ENCODE data around the gene SLC38A3. TPM values are rescaled to one million over a fixed set of nuclear protein-coding genes. Genes with fewer than 3 reads are reported as not detected.
"Not testable (repeated sequence)": the region's sequence is repeated elsewhere in the genome, so short reads cannot be mapped to it uniquely, and the experiment has no call there.

Gene SLC38A3
- total and polyA plus RNA-seq, 2 experiments from 2014 or later, result 24.7 to 56.6 TPM

DNA sequence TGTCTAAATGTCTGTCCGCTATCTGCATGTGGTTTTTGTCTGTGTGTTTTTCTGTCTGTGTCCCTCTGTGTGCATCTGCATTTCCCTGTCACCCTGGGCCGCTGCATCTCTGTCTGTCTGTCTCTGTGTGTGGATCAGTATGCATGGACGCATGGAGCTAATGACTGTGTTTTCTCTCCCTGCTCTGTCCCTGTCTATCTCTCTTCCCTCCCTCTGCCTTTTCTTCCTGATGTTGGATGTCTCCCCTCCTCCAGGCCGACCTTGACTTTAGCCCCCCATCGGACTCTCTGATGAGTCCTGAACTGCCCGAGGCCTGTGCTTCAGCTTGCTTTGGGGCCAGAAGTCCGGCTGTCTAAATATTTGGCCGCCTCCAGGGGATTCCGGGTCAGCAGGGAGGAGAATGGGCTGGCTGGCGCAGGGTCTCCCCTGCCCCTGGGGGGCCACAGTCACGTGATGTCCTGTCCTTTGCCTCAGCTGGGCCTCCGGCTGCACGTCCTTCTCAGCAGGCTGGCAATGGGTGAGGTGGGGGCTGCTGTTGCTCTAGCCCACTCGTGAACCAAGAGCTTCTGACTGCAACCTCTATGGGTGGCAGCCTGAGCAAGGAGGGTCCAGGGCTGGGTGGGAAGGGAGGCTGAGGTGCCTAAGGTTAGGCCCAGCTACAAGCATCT is 3.7 kb downstream of the SLC38A3 start:
- TF ChIP-seq EZH2 (IDR thresholded peaks at IDR 0.05; ENCODE audit: borderline replicate concordance), result no peak
- TF ChIP-seq EZH2phosphoT487 (IDR thresholded peaks at IDR 0.05; ENCODE audit: low read depth, severe bottlenecking, unreplicated experiment), result no peak
- TF ChIP-seq, protein P1, sequence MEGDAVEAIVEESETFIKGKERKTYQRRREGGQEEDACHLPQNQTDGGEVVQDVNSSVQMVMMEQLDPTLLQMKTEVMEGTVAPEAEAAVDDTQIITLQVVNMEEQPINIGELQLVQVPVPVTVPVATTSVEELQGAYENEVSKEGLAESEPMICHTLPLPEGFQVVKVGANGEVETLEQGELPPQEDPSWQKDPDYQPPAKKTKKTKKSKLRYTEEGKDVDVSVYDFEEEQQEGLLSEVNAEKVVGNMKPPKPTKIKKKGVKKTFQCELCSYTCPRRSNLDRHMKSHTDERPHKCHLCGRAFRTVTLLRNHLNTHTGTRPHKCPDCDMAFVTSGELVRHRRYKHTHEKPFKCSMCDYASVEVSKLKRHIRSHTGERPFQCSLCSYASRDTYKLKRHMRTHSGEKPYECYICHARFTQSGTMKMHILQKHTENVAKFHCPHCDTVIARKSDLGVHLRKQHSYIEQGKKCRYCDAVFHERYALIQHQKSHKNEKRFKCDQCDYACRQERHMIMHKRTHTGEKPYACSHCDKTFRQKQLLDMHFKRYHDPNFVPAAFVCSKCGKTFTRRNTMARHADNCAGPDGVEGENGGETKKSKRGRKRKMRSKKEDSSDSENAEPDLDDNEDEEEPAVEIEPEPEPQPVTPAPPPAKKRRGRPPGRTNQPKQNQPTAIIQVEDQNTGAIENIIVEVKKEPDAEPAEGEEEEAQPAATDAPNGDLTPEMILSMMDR (IDR thresholded peaks at IDR 0.05; ENCODE audit: poor library complexity), result no peak
- Histone ChIP-seq H3K36me3 (replicated peaks; ENCODE audit: insufficient read depth, low read depth) (no peaks in the 10 kb centered on the region), H4K20me1 (ENCODE audit: insufficient read depth, poor library complexity, severe bottlenecking) (no peaks in the 10 kb centered on the region), H3K27me3 (peaks cover 30% of the 10 kb centered on the region), H3K4me2 (no peak overlapping the region), H3K9me2 (replicated peaks; ENCODE audit: insufficient read depth) (no peaks in the 10 kb centered on the region), H3K27ac (no peak overlapping the region), H3K4me3 (no peak overlapping the region), H2AFZ (no peak overlapping the region), H3K79me2 (no peaks in the 10 kb centered on the region), H3K9me3 (ENCODE audit: low read depth) (no peaks in the 10 kb centered on the region), H3K4me1 (ENCODE audit: insufficient read depth) (peaks cover 14% of the 10 kb centered on the region)
- no peak for DNase-seq (ENCODE audit: low spot score)
- 67% methylated on average over 14 of the region's 14 CpGs for WGBS (ENCODE audit: low lambda C conversion rate, missing lambda C conversion rate)

DNA sequence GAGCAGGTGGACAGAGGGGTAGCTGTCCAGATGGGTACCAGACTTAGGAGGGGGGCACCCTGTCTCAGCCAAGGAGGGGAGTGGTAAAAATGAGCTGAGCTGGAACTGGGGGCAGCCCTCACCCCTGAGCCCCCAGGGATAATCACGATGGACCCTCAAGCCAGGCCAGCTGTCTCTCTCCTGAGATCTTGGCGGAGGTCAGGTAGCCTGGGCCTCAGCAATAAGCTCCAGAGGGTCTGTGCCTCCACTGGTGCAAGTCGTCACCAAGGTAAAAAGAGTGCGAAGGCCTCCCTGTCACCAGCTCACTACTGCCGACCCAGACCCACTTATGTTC is 5.1 kb downstream of the SLC38A3 start:
- H3K4me2 ChIP-seq, result no peak overlapping the region
- no peak overlapping the region for H3K4me3 ChIP-seq
- no peaks in the 10 kb centered on the region for H3K9me3 ChIP-seq (ENCODE audit: low read depth)
- no peaks in the 10 kb centered on the region for H3K79me2 ChIP-seq
- DNase-seq (ENCODE audit: low spot score), result no peak
- WGBS (ENCODE audit: low lambda C conversion rate, missing lambda C conversion rate), result 79% methylated on average over 5 of the region's 5 CpGs
- H3K27ac ChIP-seq, result peak overlapping the region; percentile 31
- TF ChIP-seq EZH2phosphoT487 (IDR thresholded peaks at IDR 0.05; ENCODE audit: low read depth, severe bottlenecking, unreplicated experiment) (no peak), EZH2 (IDR thresholded peaks at IDR 0.05; ENCODE audit: borderline replicate concordance) (no peak)
- TF ChIP-seq, protein P1 (IDR thresholded peaks at IDR 0.05; ENCODE audit: poor library complexity), result no peak
- peaks cover 7% of the 10 kb centered on the region for H3K4me1 ChIP-seq (ENCODE audit: insufficient read depth)
- no peak overlapping the region for H2AFZ ChIP-seq
- H3K27me3 ChIP-seq, result peaks cover 21% of the 10 kb centered on the region
- H3K9me2 ChIP-seq (replicated peaks; ENCODE audit: insufficient read depth), result no peaks in the 10 kb centered on the region
- no peaks in the 10 kb centered on the region for H4K20me1 ChIP-seq (ENCODE audit: insufficient read depth, poor library complexity, severe bottlenecking)
- no peaks in the 10 kb centered on the region for H3K36me3 ChIP-seq (replicated peaks; ENCODE audit: insufficient read depth, low read depth)

DNA sequence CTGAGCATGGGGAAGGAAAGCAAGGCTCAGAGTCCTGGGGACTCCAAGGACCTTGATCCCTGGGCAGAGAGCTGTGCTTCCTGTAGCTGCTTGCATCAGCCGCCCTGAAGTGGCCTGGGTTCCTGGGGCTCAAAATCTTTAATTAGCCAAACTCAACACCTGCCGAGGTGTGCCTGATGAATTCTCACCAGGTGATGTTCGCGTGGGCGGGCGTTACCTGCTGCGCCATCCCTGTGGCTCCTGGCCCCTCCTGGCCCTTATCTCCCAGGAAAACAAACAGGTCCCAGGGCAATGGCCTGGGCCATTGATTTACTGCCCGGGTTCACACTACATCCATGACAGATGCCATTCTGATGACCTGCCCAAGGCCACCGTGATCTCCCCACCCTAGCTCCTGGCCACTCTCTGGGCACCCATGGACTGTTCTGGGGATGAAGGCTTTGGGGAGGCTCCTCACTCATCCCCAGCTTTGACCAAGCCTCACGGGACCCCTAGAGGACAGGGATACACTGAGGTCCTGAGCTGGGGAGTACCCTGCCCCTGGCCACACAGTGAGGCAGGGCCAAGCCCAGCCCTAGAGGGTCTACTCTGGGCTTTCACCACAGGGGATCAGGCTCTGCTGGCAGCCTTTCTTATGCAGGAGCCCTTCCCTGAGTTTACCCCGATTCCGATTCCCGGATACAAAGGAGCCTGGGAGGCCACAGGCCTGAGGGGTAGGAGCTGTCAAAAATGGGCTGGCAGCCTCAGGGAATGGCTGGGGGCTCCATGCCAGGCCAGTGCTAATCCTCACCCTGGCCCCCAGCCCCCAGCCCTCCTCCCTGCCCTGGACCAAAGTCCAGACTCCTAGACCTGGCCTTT is 5.7 kb downstream of the SLC38A3 start:
- H3K4me1 ChIP-seq (ENCODE audit: insufficient read depth), result peaks cover under 1% of the 10 kb centered on the region
- peak; percentile 75 for DNase-seq (ENCODE audit: low spot score)
- H3K36me3 ChIP-seq (replicated peaks; ENCODE audit: insufficient read depth, low read depth), result no peaks in the 10 kb centered on the region
- 78% methylated on average over 13 of the region's 13 CpGs for WGBS (ENCODE audit: low lambda C conversion rate, missing lambda C conversion rate)
- no peaks in the 10 kb centered on the region for H3K9me2 ChIP-seq (replicated peaks; ENCODE audit: insufficient read depth)
- no peak for TF ChIP-seq EZH2 (IDR thresholded peaks at IDR 0.05; ENCODE audit: borderline replicate concordance)
- no peak for TF ChIP-seq EZH2phosphoT487 (IDR thresholded peaks at IDR 0.05; ENCODE audit: low read depth, severe bottlenecking, unreplicated experiment)
- TF ChIP-seq, protein P1 (IDR thresholded peaks at IDR 0.05; ENCODE audit: poor library complexity), result no peak
- peaks cover 15% of the 10 kb centered on the region for H3K27me3 ChIP-seq
- no peak overlapping the region for H2AFZ ChIP-seq
- H3K27ac ChIP-seq, result peak overlapping the region; percentile 79
- H4K20me1 ChIP-seq (ENCODE audit: insufficient read depth, poor library complexity, severe bottlenecking), result no peaks in the 10 kb centered on the region
- no peaks in the 10 kb centered on the region for H3K9me3 ChIP-seq (ENCODE audit: low read depth)
- no peaks in the 10 kb centered on the region for H3K79me2 ChIP-seq
- no peak overlapping the region for H3K4me2 ChIP-seq
- no peak overlapping the region for H3K4me3 ChIP-seq

DNA sequence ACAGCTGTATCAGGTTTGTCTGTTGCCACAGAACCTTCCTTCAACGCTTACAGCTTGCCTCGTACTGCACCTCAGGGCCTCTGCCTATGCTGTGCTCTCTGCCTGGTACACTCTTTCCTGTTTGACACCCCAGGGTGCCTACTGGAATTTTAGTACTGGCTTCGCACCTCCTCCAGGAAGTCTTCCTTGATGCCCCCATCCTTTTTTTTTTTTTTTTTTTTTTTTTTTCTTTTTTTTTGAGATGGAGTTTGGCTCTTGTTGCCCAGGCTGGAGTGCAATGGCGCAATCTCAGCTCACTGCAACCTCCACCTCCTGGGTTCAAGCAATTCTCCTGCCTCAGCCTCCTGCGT is 6.3 kb downstream of the SLC38A3 start:
- H3K4me1 ChIP-seq (ENCODE audit: insufficient read depth); H2AFZ ChIP-seq; H3K4me2 ChIP-seq; H3K36me3 ChIP-seq (replicated peaks; ENCODE audit: insufficient read depth, low read depth); H3K27me3 ChIP-seq; DNase-seq (ENCODE audit: low spot score); H3K4me3 ChIP-seq; H3K79me2 ChIP-seq; H3K9me2 ChIP-seq (replicated peaks; ENCODE audit: insufficient read depth); H3K9me3 ChIP-seq (ENCODE audit: low read depth); H4K20me1 ChIP-seq (ENCODE audit: insufficient read depth, poor library complexity, severe bottlenecking): not testable (repeated sequence)
- peak overlapping the region; percentile 79 for H3K27ac ChIP-seq
- 88% methylated on average over 5 of the region's 5 CpGs for WGBS (ENCODE audit: low lambda C conversion rate, missing lambda C conversion rate)

Measured in hepatocyte (in vitro differentiated cells).